GM21447 (cell line): Measurements from ENCODE around the gene SLC34A3.
"Not testable (repeated sequence)": the region's sequence is repeated elsewhere in the genome, so short reads cannot be mapped to it uniquely, and the experiment has no call there.

Experiments
- ATAC-seq: cut with Tn5 transposase; IDR thresholded peaks from one replicate; pipeline ENCODE4 v1.9.1; 2021; ENCODE audit not compliant: unreplicated experiment

The SLC34A3 gene

GRCh38 chr9:137228968-137229896 is 1.5 kb upstream of the SLC34A3 start:
- ATAC-seq = no peak

- no peak for ATAC-seq
Observed at GRCh38 chr9:137229903-137230704, 597 bp upstream of the SLC34A3 start.

GRCh38 chr9:137231372-137232039 is 805 bp downstream of the SLC34A3 start:
- no peak for ATAC-seq

- no peak for ATAC-seq
Observed at GRCh38 chr9:137232101-137232500, 1.4 kb downstream of the SLC34A3 start.

- ATAC-seq = no peak
Observed at GRCh38 chr9:137232510-137232909, 1.8 kb downstream of the SLC34A3 start.

GRCh38 chr9:137233143-137233980 is 2.7 kb downstream of the SLC34A3 start:
- no peak for ATAC-seq

- ATAC-seq = no peak
Observed at GRCh38 chr9:137234055-137234697, 3.5 kb downstream of the SLC34A3 start.

- ATAC-seq = no peak
Observed at GRCh38 chr9:137234758-137235423, 4.2 kb downstream of the SLC34A3 start.

GRCh38 chr9:137235424-137236237 is 4.9 kb downstream of the SLC34A3 start:
- ATAC-seq = no peak

GRCh38 chr9:137236238-137236935 is 5.7 kb downstream of the SLC34A3 start:
- ATAC-seq = no peak

GRCh38 chr9:137236936-137237421 is 6.3 kb downstream of the SLC34A3 start:
- no peak for ATAC-seq

GRCh38 chr9:137237759-137238726 is 7.3 kb downstream of the SLC34A3 start:
- no peak for ATAC-seq

- ATAC-seq = not testable (repeated sequence)
Observed at GRCh38 chr9:137239541-137240200, 9.0 kb downstream of the SLC34A3 start.

- peak; percentile 18 for ATAC-seq
Observed at GRCh38 chr9:137240318-137240840, 9.7 kb downstream of the SLC34A3 start.

GRCh38 chr9:137240841-137241489 is 10.3 kb downstream of the SLC34A3 start, which contains the start of gene TUBB4B:
Gene TUBB4B, plus strand, starts transcription at chr9:137241287. Its CDS starts 74 bp downstream, at chr9:137241361.
- ATAC-seq = peak; percentile 73
